ENCODE data around the gene SLC25A23.

The SLC25A23 gene

DNA sequence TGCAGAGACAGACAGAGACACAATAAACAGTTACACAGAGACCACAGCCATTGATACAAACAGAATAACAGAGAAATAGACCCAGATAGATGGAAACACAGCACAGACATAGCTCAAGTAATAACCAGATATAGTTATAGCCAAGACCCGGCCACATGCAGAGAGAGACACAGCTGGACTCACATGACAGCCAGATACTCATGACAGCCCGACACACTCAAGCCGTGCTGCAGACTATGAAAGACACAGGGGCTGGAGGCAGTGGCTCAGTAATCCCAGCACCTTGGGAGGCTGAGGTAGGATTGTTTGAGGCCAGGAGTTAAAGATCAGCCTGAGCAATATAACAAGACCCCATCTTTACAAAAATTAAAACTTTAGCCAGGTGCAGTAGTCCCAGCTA, 23.6 kb upstream of the SLC25A23 start:
- TF ChIP-seq, protein P1, sequence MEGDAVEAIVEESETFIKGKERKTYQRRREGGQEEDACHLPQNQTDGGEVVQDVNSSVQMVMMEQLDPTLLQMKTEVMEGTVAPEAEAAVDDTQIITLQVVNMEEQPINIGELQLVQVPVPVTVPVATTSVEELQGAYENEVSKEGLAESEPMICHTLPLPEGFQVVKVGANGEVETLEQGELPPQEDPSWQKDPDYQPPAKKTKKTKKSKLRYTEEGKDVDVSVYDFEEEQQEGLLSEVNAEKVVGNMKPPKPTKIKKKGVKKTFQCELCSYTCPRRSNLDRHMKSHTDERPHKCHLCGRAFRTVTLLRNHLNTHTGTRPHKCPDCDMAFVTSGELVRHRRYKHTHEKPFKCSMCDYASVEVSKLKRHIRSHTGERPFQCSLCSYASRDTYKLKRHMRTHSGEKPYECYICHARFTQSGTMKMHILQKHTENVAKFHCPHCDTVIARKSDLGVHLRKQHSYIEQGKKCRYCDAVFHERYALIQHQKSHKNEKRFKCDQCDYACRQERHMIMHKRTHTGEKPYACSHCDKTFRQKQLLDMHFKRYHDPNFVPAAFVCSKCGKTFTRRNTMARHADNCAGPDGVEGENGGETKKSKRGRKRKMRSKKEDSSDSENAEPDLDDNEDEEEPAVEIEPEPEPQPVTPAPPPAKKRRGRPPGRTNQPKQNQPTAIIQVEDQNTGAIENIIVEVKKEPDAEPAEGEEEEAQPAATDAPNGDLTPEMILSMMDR (IDR thresholded peaks at IDR 0.05), result no peak

DNA sequence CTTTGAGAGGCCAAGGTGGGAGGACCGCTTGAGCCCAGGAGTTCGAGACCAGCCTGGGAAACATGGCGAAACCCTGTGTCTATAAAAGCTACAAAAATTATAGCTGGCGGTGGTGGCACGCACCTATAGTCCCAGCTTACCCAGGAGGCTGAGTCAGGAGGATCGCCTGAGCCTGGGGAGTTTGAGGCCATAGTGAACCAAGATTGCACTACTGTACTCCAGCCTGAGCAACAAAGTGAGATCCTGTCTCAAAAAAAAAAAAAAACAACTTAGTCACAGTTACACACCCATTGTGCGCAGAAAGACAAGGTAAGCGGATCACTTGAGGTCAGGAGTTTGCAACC, 22.7 kb upstream of the SLC25A23 start:
- TF ChIP-seq, protein P1 (IDR thresholded peaks at IDR 0.05), result no peak

DNA sequence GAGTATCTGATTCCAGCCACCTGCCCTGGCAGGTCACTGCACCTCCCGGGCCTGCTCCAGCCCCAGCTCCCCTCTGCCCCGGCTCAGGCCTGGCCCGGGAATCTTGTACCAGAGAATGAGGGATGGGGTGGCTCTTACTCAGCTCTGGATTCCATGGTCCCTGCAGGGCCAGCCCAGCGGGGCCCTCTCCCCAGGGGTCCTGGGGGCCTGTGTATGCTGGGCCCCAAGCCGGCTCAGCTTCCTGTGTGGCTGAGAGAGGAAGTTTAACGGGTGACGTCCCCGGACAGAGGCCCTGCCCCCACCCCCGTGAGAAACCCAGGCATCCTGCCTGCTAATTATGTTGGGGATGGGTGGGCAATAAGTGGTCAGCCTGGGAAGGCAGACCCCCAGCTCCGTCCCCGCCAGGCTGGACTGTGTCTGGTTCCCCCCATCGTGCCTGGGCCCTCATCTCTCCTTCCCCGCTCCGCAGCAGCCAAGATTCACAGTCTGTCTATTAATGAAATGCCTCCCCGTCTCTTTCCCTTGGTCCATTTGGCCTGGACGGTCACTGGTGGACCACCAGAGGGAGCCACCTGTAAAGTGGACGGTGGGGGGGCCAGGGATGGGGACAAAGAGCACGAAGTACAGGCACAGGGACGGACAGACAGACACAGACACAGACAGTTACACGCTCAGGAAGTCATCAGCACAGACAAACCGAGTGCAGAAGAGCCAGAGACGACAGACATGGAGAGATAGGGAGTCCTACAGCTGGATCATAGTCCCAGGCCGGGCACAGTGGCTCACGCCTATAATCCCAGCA, 22.1 kb upstream of the SLC25A23 start, which contains the start of gene DENND1C:
Gene DENND1C, minus strand, starts transcription at position 247 of the 802 bp plus-strand sequence. Its CDS starts 92 bp downstream, at position 155.
- TF ChIP-seq, protein P1 (IDR thresholded peaks at IDR 0.05), result peak; percentile 43

DNA sequence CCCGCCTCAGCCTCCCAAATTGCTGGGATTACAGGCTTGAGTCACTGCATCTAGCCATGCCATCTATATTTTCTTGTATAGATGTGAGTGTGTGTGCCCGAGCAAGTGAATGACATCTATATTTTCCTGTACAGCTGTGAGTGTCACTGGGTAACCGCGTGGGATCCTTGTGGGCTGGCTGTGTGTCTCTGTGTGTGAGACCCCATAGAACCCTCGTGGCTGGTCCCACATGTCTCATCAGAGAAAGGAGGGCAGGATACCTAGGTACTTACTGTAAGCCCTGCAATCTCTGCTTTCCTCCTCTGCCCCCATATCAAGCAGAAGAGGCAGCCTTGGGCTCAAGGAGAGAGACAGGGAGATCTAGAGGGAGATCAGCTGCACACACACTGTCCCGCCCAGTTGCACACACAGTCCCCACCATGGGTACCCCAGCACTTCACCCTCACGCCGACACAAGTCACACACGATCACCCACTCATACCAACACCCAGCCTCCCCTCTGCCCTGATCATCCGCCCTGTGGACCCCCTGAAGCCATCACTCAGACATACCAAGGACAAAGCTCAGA, 21.3 kb upstream of the SLC25A23 start:
- TF ChIP-seq, protein P1 (IDR thresholded peaks at IDR 0.05), result no peak

DNA sequence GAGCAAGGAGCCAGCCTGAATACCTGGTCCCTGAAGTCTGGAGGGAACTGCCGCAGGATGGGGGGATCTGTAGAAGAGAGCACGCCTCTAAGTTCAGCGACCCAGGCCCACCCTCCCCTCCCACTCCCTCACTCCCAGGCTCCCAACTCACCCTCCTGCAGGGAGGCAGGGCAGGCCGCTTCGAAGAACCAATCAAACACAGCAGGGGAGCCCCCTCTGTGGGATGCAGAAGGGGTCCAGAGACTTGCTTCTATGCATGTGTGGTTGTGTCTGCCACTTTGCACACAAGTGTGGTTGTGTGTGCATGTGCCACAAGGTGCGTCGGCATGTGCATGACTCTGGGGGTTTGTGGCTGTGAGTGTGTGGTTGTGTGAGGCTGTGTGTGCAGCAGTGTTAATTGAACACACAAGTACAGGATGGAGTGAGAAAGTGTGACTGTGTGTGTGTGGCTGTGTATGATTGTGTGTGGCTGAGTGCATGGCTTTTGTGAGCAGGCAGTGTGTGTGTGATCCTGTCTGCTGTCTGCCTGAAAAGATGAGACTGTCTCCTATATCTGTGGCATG, 20.3 kb upstream of the SLC25A23 start:
- TF ChIP-seq, protein P1 (IDR thresholded peaks at IDR 0.05), result no peak

DNA sequence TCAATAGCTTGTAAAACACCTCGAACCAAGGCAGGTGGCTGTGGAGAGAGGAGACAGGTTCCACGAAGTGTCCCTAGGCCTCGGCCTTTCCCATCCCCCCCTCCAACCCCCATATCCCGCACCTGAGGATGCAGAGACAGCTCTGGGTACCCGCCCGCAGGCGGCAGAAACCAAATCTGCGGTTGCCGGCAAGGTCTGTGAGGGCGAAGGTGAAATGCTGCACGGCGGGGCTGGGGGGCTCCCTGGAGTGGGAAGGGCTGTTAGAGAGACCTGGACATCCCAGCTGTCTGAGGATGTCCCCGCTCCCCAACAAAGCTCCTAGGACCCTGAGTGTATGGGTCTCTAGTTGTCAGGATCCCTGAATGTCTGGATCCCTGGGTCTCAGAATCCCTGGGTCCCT, 19.2 kb upstream of the SLC25A23 start:
- TF ChIP-seq, protein P1 (IDR thresholded peaks at IDR 0.05), result no peak

DNA sequence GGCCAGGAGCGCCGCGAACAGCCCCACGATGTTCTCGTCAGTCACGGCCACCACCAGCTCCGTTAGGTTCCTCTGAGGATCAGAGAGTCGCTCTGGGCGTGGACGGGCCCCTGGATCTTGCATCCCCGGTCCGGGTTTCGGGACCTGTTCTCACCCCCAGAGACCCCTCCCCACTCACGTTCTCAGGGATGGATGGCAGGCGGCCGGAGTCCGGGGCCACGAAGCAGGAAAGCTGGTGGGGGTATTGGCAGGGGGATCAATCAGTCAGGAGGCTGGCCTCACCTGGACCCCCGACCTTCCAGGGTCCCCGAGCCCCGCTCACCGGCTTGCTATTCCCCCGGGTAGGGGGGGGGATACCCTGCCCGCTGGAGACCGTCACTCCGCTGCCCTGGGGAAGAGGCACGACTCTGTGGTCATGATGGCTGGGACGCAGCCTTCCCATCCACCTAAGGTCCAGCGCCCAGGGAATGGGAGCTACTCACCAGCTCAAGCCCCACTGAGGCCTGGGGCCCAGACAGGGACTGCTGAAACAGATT, 17.4 kb upstream of the SLC25A23 start:
- TF ChIP-seq, protein P1 (IDR thresholded peaks at IDR 0.05), result no peak

Measured in LNCAP (cell line).